ENCODE results near the gene MBOAT1.

MBOAT1 gene

GRCh38 chr6:20220359-20220758, 8.1 kb upstream of the MBOAT1 start:
- DNase-seq (ENCODE audit: insufficient read length, low spot score) = no peak
- FAIRE-seq = no peak

DNA sequence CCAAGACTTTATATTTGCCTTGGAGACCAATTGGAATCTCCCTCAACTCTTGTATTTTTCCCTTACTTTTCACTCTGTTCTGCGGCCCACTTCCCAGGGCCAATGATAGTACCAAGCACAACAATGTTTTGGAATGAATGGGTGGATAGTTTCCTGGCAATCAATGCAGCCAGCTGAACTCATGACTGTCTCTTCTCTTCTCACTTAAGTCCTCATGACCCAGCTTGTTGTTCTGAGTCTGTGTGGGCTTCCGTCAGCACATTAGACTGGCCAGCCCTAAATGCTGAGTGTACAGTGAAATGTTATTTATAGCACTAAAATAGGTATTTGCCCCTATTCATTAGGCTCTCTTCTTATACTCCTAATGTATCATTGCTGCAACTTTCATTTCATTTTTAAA, 5.6 kb upstream of the MBOAT1 start:
- DNase-seq (ENCODE audit: insufficient read length, low spot score) = no peak
- TF ChIP-seq SPI1 (IDR thresholded peaks at IDR 0.05; ENCODE audit: low read depth, low read length) (no peak), PAX5 (IDR thresholded peaks at IDR 0.05; ENCODE audit: insufficient read depth, low read length, severe bottlenecking) (no peak), POLR2A (IDR thresholded peaks at IDR 0.05; ENCODE audit: low read depth, low read length) (no peak), POLR2AphosphoS5 (IDR thresholded peaks at IDR 0.05; ENCODE audit: low read depth, low read length) (no peak), POU2F2 (IDR thresholded peaks at IDR 0.05; ENCODE audit: low read depth, low read length) (no peak), TAF1 (IDR thresholded peaks at IDR 0.05; ENCODE audit: low read depth, low read length) (no peak)
- FAIRE-seq = no peak

More at GRCh38 chr6:20220359-20220758, 8.1 kb upstream of the MBOAT1 start:
- TF ChIP-seq TAF1 (IDR thresholded peaks at IDR 0.05; ENCODE audit: low read depth, low read length) (no peak), POLR2A (IDR thresholded peaks at IDR 0.05; ENCODE audit: low read depth, low read length) (no peak), POU2F2 (IDR thresholded peaks at IDR 0.05; ENCODE audit: low read depth, low read length) (no peak), PAX5 (IDR thresholded peaks at IDR 0.05; ENCODE audit: insufficient read depth, low read length, severe bottlenecking) (no peak), SPI1 (IDR thresholded peaks at IDR 0.05; ENCODE audit: low read depth, low read length) (no peak), POLR2AphosphoS5 (IDR thresholded peaks at IDR 0.05; ENCODE audit: low read depth, low read length) (no peak)

DNA sequence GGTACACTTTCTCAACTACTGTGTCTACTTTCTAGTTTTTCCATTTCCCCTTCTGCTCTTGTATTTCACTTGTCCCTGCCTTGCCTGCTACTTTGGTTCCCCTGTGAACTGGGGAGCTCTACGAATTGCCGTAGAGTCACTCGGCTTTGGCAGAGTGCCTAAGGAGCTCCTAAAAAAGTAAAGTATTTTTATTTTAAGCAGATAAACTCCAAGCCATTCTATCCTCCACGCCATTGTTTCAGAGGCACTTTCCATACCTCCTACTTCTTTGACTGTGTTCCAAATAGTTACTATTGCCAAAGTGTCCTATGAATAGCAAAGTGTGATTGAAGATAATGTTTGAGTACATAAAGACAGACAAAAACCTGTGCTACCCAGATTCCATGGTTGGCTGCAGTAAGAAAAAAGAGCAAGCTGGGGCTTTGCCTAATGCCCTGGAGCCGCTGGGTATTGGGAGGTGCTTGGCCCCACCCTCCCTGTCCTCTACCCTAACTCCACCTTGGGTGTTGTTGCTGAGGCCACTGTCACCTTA, 5.1 kb upstream of the MBOAT1 start:
- DNase-seq (ENCODE audit: insufficient read length, low spot score) = no peak

DNA sequence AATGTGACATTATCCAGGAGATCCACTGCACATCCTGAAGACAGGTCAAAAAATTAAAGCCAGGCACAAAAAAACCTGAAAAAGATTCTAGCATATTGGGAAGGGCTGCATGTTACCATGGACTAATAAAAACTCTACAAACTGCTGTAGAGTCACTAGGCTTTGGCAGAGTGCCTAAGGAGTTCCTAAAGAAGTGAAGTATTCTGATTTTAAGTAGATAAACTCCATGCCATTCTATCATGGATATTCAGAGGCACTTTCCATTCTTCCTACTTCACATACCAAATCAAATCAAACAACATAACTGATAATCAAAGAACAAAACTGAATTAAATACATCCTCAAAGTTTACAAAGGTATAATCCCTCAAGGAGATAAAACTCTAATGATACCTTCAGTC, 3.0 kb upstream of the MBOAT1 start:
- TF ChIP-seq PAX5 (IDR thresholded peaks at IDR 0.05; ENCODE audit: insufficient read depth, low read length, severe bottlenecking) = no peak
- TF ChIP-seq POLR2A (IDR thresholded peaks at IDR 0.05; ENCODE audit: low read depth, low read length) = no peak
- TF ChIP-seq POLR2AphosphoS5 (IDR thresholded peaks at IDR 0.05; ENCODE audit: low read depth, low read length) = no peak
- no peak for TF ChIP-seq POU2F2 (IDR thresholded peaks at IDR 0.05; ENCODE audit: low read depth, low read length)
- TF ChIP-seq SPI1 (IDR thresholded peaks at IDR 0.05; ENCODE audit: low read depth, low read length) = no peak
- TF ChIP-seq TAF1 (IDR thresholded peaks at IDR 0.05; ENCODE audit: low read depth, low read length) = no peak
- FAIRE-seq (no peak), DNase-seq (ENCODE audit: insufficient read length, low spot score) (no peak)

More for the DNA sequence above, 5.1 kb upstream of the MBOAT1 start:
- no peak for TF ChIP-seq TAF1 (IDR thresholded peaks at IDR 0.05; ENCODE audit: low read depth, low read length)
- no peak for TF ChIP-seq PAX5 (IDR thresholded peaks at IDR 0.05; ENCODE audit: insufficient read depth, low read length, severe bottlenecking)
- no peak for TF ChIP-seq POU2F2 (IDR thresholded peaks at IDR 0.05; ENCODE audit: low read depth, low read length)
- TF ChIP-seq POLR2AphosphoS5 (IDR thresholded peaks at IDR 0.05; ENCODE audit: low read depth, low read length) = no peak
- no peak for TF ChIP-seq SPI1 (IDR thresholded peaks at IDR 0.05; ENCODE audit: low read depth, low read length)
- no peak for TF ChIP-seq POLR2A (IDR thresholded peaks at IDR 0.05; ENCODE audit: low read depth, low read length)
- FAIRE-seq = no peak

GRCh38 chr6:20213271-20213798, 1.1 kb upstream of the MBOAT1 start:
- no peak for DNase-seq (ENCODE audit: insufficient read length, low spot score)
- TF ChIP-seq PAX5 (IDR thresholded peaks at IDR 0.05; ENCODE audit: insufficient read depth, low read length, severe bottlenecking) = no peak
- FAIRE-seq = peak; percentile 52

DNA sequence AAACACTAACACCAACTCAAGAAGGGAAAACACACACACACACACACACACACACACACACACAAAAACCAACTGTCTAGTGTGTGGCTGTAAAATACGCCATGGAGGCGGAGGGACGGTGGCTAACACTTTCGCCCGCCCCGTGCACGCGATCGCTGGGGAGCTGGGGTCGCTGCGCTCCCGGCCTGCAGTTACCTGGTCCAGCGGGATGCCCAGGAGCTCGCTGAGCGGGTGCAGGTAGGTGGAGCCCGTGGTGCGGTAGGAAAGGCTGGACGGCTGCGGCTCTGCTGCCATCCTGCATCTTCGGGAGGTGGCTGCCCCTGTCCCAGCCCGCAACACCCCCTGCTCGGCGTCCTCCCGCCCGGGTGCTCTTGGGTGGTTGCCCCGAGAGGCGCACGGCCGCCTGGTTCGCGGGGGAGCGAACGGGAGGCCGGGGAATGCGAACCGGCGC, 303 bp downstream of the MBOAT1 start:
- FAIRE-seq = peak; percentile 72
- DNase-seq (ENCODE audit: insufficient read length, low spot score) = no peak
- TF ChIP-seq POLR2AphosphoS5 (IDR thresholded peaks at IDR 0.05; ENCODE audit: low read depth, low read length) (0 out of 2 replicates have a peak, but pooled peaks have one; percentile 15), PAX5 (IDR thresholded peaks at IDR 0.05; ENCODE audit: insufficient read depth, low read length, severe bottlenecking) (no peak)

DNA sequence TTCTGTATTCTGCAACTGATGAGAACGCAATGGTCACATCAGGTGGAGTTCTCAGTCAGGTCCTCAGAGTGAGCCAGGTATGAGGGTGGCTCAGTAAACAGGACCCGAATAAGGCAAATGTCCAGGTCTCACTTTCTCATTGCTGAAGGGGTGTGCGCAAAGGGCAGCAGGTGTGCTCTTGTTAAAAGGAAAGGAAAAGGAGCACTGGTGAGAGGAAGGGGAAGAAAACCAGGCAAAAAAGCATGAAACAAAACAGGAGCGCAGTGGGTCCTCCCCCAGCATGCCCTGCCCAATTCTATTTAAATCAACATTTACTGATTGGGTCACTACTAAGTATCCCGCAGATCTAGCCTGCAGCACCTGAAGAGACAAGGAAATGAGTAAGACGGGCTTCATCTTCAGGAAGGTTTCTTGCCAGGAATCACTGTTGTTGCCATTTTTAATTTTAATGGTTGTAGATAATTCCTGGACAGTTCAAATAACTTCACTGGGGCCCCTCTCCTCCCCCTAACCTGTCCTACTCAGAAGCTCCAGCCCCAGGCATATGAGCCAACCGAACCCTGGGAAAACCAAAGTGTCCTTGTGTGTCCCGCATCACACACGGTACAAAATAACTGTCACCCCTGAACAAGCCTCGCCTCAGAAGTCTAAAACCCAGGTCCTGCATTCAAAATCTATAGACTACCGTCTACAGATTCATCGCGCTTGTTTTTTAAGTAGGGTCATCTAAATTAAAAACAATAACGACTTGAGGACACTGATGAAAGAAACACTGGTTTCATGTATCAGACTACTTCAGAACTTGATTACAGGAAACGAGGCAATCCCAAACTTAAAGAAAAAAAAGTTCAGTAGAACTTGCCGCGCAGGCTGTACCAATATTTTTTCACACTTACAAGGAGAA, 980 bp downstream of the MBOAT1 start:
- TF ChIP-seq POLR2AphosphoS5 (IDR thresholded peaks at IDR 0.05; ENCODE audit: low read depth, low read length) (no peak), POU2F2 (IDR thresholded peaks at IDR 0.05; ENCODE audit: low read depth, low read length) (no peak), PAX5 (IDR thresholded peaks at IDR 0.05; ENCODE audit: insufficient read depth, low read length, severe bottlenecking) (no peak), SPI1 (IDR thresholded peaks at IDR 0.05; ENCODE audit: low read depth, low read length) (no peak), TAF1 (IDR thresholded peaks at IDR 0.05; ENCODE audit: low read depth, low read length) (no peak), POLR2A (IDR thresholded peaks at IDR 0.05; ENCODE audit: low read depth, low read length) (no peak)
- FAIRE-seq (peak; percentile 72), DNase-seq (ENCODE audit: insufficient read length, low spot score) (no peak)

- no peak for FAIRE-seq
- TF ChIP-seq POU2F2 (IDR thresholded peaks at IDR 0.05; ENCODE audit: low read depth, low read length) (no peak), POLR2A (IDR thresholded peaks at IDR 0.05; ENCODE audit: low read depth, low read length) (no peak), PAX5 (IDR thresholded peaks at IDR 0.05; ENCODE audit: insufficient read depth, low read length, severe bottlenecking) (no peak), POLR2AphosphoS5 (IDR thresholded peaks at IDR 0.05; ENCODE audit: low read depth, low read length) (no peak), SPI1 (IDR thresholded peaks at IDR 0.05; ENCODE audit: low read depth, low read length) (no peak), TAF1 (IDR thresholded peaks at IDR 0.05; ENCODE audit: low read depth, low read length) (no peak)
- DNase-seq (ENCODE audit: insufficient read length, low spot score) = no peak
Observed at GRCh38 chr6:20210158-20210557, 2.1 kb downstream of the MBOAT1 start.

GRCh38 chr6:20208687-20209378, 3.4 kb downstream of the MBOAT1 start:
- no peak for FAIRE-seq
- no peak for DNase-seq (ENCODE audit: insufficient read length, low spot score)
- TF ChIP-seq POLR2AphosphoS5 (IDR thresholded peaks at IDR 0.05; ENCODE audit: low read depth, low read length) = no peak
- TF ChIP-seq TAF1 (IDR thresholded peaks at IDR 0.05; ENCODE audit: low read depth, low read length) = no peak
- TF ChIP-seq POLR2A (IDR thresholded peaks at IDR 0.05; ENCODE audit: low read depth, low read length) = no peak
- TF ChIP-seq SPI1 (IDR thresholded peaks at IDR 0.05; ENCODE audit: low read depth, low read length) = no peak
- no peak for TF ChIP-seq PAX5 (IDR thresholded peaks at IDR 0.05; ENCODE audit: insufficient read depth, low read length, severe bottlenecking)
- no peak for TF ChIP-seq POU2F2 (IDR thresholded peaks at IDR 0.05; ENCODE audit: low read depth, low read length)
